Forelimb muscle (tissue), 1 donor: ENCODE results near the gene ARL3. TPM values are rescaled to one million over a fixed set of nuclear protein-coding genes. Genes with fewer than 3 reads are reported as not detected.
"Not testable (repeated sequence)": the region's sequence is repeated elsewhere in the genome, so short reads cannot be mapped to it uniquely, and the experiment has no call there.

Experiments
- DNase-seq: peaks from one replicate; pipeline ENCODE4 v3.0.0-alpha.2; 2013; ENCODE audit warnings: low read depth
- polyA plus RNA-seq: library from polyadenylated mRNA; unstranded; fragments of 120-200 nt; gene quantifications from one replicate; pipeline ENCODE4 v1.2.1, GENCODE V29; 2013; ENCODE audit not compliant: insufficient read length

ARL3 gene
- polyA plus RNA-seq = 13.0 TPM

GRCh38 chr10:102713814-102714620 lies at the start of gene ARL3:
Gene ARL3 (minus strand): TSS chr10:102714397. CDS start chr10:102714275, 122 bp downstream.
- DNase-seq = peak; percentile 97

- DNase-seq = no peak
Observed at GRCh38 chr10:102763037-102763607, 48.9 kb upstream of the ARL3 start.

GRCh38 chr10:102762401-102763015 lies 48.3 kb upstream of the ARL3 start:
- DNase-seq = no peak

GRCh38 chr10:102761981-102762380 lies 47.8 kb upstream of the ARL3 start:
- DNase-seq = no peak

GRCh38 chr10:102759497-102760210 lies 45.5 kb upstream of the ARL3 start:
- DNase-seq = no peak

GRCh38 chr10:102758933-102759262 lies 44.7 kb upstream of the ARL3 start:
- not testable (repeated sequence) for DNase-seq

GRCh38 chr10:102758240-102758932 lies 44.2 kb upstream of the ARL3 start:
- no peak for DNase-seq

- no peak for DNase-seq
Observed at GRCh38 chr10:102757323-102757722, 43.1 kb upstream of the ARL3 start.

GRCh38 chr10:102753718-102754117 lies 39.5 kb upstream of the ARL3 start:
- no peak for DNase-seq

GRCh38 chr10:102752934-102753664 lies 38.9 kb upstream of the ARL3 start:
- no peak for DNase-seq

GRCh38 chr10:102752266-102752930 lies 38.2 kb upstream of the ARL3 start:
- no peak for DNase-seq

- DNase-seq = no peak
Observed at GRCh38 chr10:102745157-102745556, 31.0 kb upstream of the ARL3 start.

GRCh38 chr10:102744374-102745051 lies 30.3 kb upstream of the ARL3 start:
- DNase-seq = no peak

- peak; percentile 100 for DNase-seq
Observed at GRCh38 chr10:102743588-102744373, 29.6 kb upstream of the ARL3 start, which contains the start of gene WBP1L. Gene WBP1L (plus strand): TSS chr10:102743948. CDS start chr10:102744054, 106 bp downstream.

- DNase-seq = no peak
Observed at GRCh38 chr10:102743078-102743587, 28.9 kb upstream of the ARL3 start.

GRCh38 chr10:102742313-102742712 lies 28.1 kb upstream of the ARL3 start:
- not testable (repeated sequence) for DNase-seq

GRCh38 chr10:102741726-102742237 lies 27.6 kb upstream of the ARL3 start:
- no peak for DNase-seq

- no peak for DNase-seq
Observed at GRCh38 chr10:102740229-102740628, 26.0 kb upstream of the ARL3 start.
